ENCODE measurements around the gene LITAF. TPM values are rescaled to one million over a fixed set of nuclear protein-coding genes. Genes with fewer than 3 reads are reported as not detected.
A peak's percentile ranks its signal among the peaks of the same experiment; 100 is the strongest.

LITAF gene
- total and polyA plus RNA-seq, 7 donors: 5.0 to 60.2 (median 20.7) TPM

- H3K4me3 ChIP-seq: no peak overlapping the region
- peak in 1 of 4 donors; percentile 42 for ATAC-seq
- H3K27me3 ChIP-seq (ENCODE audit: insufficient read depth in 3 of 3, low read length in 2 of 3): no peaks in the 10 kb centered on the region
- no peaks in the 10 kb centered on the region for H3K36me3 ChIP-seq (ENCODE audit: insufficient read depth in 1 of 2, low read depth in 1 of 2)
- no peak for TF ChIP-seq CTCF (IDR thresholded peaks at IDR 0.05)
- DNase-seq: no peak
- H3K27ac ChIP-seq: no peak overlapping the region
- WGBS, 3 donors: 56 to 61% (median 60%) methylated on average over 2 of the region's 2 CpGs
- H3K4me1 ChIP-seq: no peaks in the 10 kb centered on the region
- intact Hi-C loops (cut with DNase I): loop anchor here (5.0 kb wide), 3 partner anchors 108 to 178 kb away; no protein-coding TSS in a partner anchor
- H3K9me3 ChIP-seq: no peaks in the 10 kb centered on the region
These were observed 52.5 kb downstream of the LITAF start for GRCh38 chr16:11534262-11534661.

- Histone ChIP-seq H3K9me3 (no peaks in the 10 kb centered on the region), H3K27ac (no peak overlapping the region), H3K27me3 (ENCODE audit: insufficient read depth in 3 of 3, low read length in 2 of 3) (no peaks in the 10 kb centered on the region), H3K4me1 (no peaks in the 10 kb centered on the region), H3K4me3 (no peak overlapping the region), H3K36me3 (ENCODE audit: insufficient read depth in 1 of 2, low read depth in 1 of 2) (no peaks in the 10 kb centered on the region)
- TF ChIP-seq CTCF (IDR thresholded peaks at IDR 0.05): no peak
- intact Hi-C loops (cut with DNase I): loop anchor here (5.0 kb wide), 3 partner anchors 109 to 179 kb away; no protein-coding TSS in a partner anchor
- 76 to 87% (median 77%) methylated on average over 5 of the region's 5 CpGs for WGBS, 3 donors
- ATAC-seq (no peak), DNase-seq (no peak)
These were observed 53.1 kb downstream of the LITAF start for GRCh38 chr16:11533588-11533987.

GRCh38 chr16:11530171-11530940, 56.4 kb downstream of the LITAF start:
- Histone ChIP-seq H3K4me1 (no peaks in the 10 kb centered on the region), H3K27me3 (ENCODE audit: insufficient read depth in 3 of 3, low read length in 2 of 3) (peaks cover 0 to 3% (median 0%) of the 10 kb centered on the region in 3 donors), H3K9me3 (no peaks in the 10 kb centered on the region), H3K4me3 (no peak overlapping the region), H3K36me3 (ENCODE audit: insufficient read depth in 1 of 2, low read depth in 1 of 2) (no peaks in the 10 kb centered on the region), H3K27ac (no peak overlapping the region)
- ATAC-seq (no peak), DNase-seq (no peak)
- WGBS, 3 donors: 70 to 75% (median 74%) methylated on average over 8 of the region's 8 CpGs
- intact Hi-C loops (cut with DNase I): loop anchor here (5.0 kb wide), 3 partner anchors 112 to 182 kb away; no protein-coding TSS in a partner anchor
- no peak for TF ChIP-seq CTCF (IDR thresholded peaks at IDR 0.05)

- H3K36me3 ChIP-seq (ENCODE audit: insufficient read depth in 1 of 2, low read depth in 1 of 2): no peaks in the 10 kb centered on the region
- ATAC-seq (no peak), DNase-seq (no peak)
- intact Hi-C loops (cut with DNase I): no loop called here
- no peak overlapping the region for H3K27ac ChIP-seq
- no peaks in the 10 kb centered on the region for H3K9me3 ChIP-seq
- H3K4me1 ChIP-seq: no peaks in the 10 kb centered on the region
- WGBS, 3 donors: 74 to 85% (median 79%) methylated on average over 4 of the region's 4 CpGs
- no peak for TF ChIP-seq CTCF (IDR thresholded peaks at IDR 0.05)
- H3K27me3 ChIP-seq (ENCODE audit: insufficient read depth in 3 of 3, low read length in 2 of 3): peaks cover 0 to 3% (median 0%) of the 10 kb centered on the region in 3 donors
- no peak overlapping the region for H3K4me3 ChIP-seq
These were observed 57.4 kb downstream of the LITAF start for GRCh38 chr16:11529285-11529684.

Data from psoas muscle (tissue), 8 donors.